OCI-LY7 (cell line): Measurements from ENCODE around the gene MORN5.

ENCODE experiments used
- EZH2phosphoT487 ChIP-seq: fragments of 200-600 bp; sonication (generic); IDR thresholded peaks from 2 replicates; pipeline ENCODE4 v1.6.1; 2018; ENCODE audit warnings: low read depth, borderline replicate concordance, mild to moderate bottlenecking, mixed run types, antibody characterized with exemption, low read length, moderate library complexity, mixed read lengths
- TF ChIP-seq, protein P1 (sequence below): fragments of 200-600 bp; sonication (generic); conservative IDR thresholded peaks from 2 replicates; pipeline ENCODE4 v1.5.1; 2014; ENCODE audit warnings: mild to moderate bottlenecking, antibody characterized with exemption, low read length, moderate library complexity, mixed read lengths

DNA sequence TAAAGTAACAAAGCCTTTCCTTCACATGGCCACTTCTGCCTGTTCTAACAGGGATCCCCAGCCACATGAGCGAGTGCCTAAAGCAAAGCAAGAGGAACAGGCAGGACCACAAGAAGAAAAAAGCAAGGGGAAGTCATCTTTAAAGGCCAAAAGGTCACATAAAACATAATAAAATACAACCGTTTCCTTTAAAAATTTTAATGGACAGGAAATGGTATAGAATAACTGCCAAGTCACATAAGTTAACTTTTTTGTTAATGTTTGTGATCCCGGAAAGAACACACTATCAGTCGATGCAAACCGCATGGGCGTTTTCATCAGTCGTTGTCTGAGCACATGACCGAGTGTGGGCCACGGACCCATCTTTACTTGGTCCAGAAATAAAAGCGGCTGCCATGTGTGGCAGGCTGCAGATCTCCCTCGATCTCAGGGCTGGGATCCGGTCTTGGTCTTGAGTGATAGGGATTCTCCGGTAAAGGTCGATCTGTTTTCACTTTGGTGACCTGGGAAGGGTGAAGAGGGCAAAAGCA is 15.8 kb upstream of the MORN5 start:
- TF ChIP-seq, protein P1, sequence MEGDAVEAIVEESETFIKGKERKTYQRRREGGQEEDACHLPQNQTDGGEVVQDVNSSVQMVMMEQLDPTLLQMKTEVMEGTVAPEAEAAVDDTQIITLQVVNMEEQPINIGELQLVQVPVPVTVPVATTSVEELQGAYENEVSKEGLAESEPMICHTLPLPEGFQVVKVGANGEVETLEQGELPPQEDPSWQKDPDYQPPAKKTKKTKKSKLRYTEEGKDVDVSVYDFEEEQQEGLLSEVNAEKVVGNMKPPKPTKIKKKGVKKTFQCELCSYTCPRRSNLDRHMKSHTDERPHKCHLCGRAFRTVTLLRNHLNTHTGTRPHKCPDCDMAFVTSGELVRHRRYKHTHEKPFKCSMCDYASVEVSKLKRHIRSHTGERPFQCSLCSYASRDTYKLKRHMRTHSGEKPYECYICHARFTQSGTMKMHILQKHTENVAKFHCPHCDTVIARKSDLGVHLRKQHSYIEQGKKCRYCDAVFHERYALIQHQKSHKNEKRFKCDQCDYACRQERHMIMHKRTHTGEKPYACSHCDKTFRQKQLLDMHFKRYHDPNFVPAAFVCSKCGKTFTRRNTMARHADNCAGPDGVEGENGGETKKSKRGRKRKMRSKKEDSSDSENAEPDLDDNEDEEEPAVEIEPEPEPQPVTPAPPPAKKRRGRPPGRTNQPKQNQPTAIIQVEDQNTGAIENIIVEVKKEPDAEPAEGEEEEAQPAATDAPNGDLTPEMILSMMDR = no peak
- TF ChIP-seq EZH2phosphoT487 = no peak
